Measurements from ENCODE around the gene VSIG2. TPM values are rescaled to one million over a fixed set of nuclear protein-coding genes. Genes with fewer than 3 reads are reported as not detected.

Gene VSIG2
- total and polyA plus RNA-seq, 2 experiments from 2014 or later, result 22.9 to 34.3 TPM

GRCh38 chr11:124746621-124747243 is 5.3 kb downstream of the VSIG2 start:
- H3K27me3 ChIP-seq, result peaks cover 94% of the 10 kb centered on the region
- no peaks in the 10 kb centered on the region for H3K36me3 ChIP-seq (replicated peaks; ENCODE audit: insufficient read depth, low read depth)
- peak overlapping the region; percentile 70 for H3K27ac ChIP-seq
- peak; percentile 90 for DNase-seq (ENCODE audit: low spot score)
- no peaks in the 10 kb centered on the region for H4K20me1 ChIP-seq (ENCODE audit: insufficient read depth, poor library complexity, severe bottlenecking)
- TF ChIP-seq EZH2 (IDR thresholded peaks at IDR 0.05; ENCODE audit: borderline replicate concordance) (no peak), CTCF (IDR thresholded peaks at IDR 0.05; ENCODE audit: poor library complexity) (peak; percentile 60)
- peak overlapping the region; percentile 53 for H3K4me3 ChIP-seq
- H3K79me2 ChIP-seq, result no peaks in the 10 kb centered on the region
- H2AFZ ChIP-seq, result peak overlapping the region; percentile 67
- H3K4me1 ChIP-seq (ENCODE audit: insufficient read depth), result peaks cover 7% of the 10 kb centered on the region
- WGBS (ENCODE audit: low lambda C conversion rate, missing lambda C conversion rate), result 3% methylated on average over 24 of the region's 37 CpGs
- no peaks in the 10 kb centered on the region for H3K9me2 ChIP-seq (replicated peaks; ENCODE audit: insufficient read depth)
- H3K9me3 ChIP-seq (ENCODE audit: low read depth), result no peaks in the 10 kb centered on the region
- peak overlapping the region; percentile 92 for H3K4me2 ChIP-seq

GRCh38 chr11:124745835-124746620 is 6.0 kb downstream of the VSIG2 start:
- Histone ChIP-seq H3K27ac (peak overlapping the region; percentile 70), H3K9me2 (replicated peaks; ENCODE audit: insufficient read depth) (no peaks in the 10 kb centered on the region), H3K4me3 (peak overlapping the region; percentile 53), H2AFZ (peak overlapping the region; percentile 67), H3K9me3 (ENCODE audit: low read depth) (no peaks in the 10 kb centered on the region), H3K4me2 (peak overlapping the region; percentile 92), H3K27me3 (peaks cover 94% of the 10 kb centered on the region), H3K4me1 (ENCODE audit: insufficient read depth) (peaks cover 7% of the 10 kb centered on the region), H3K79me2 (no peaks in the 10 kb centered on the region), H3K36me3 (replicated peaks; ENCODE audit: insufficient read depth, low read depth) (no peaks in the 10 kb centered on the region), H4K20me1 (ENCODE audit: insufficient read depth, poor library complexity, severe bottlenecking) (no peaks in the 10 kb centered on the region)
- TF ChIP-seq EZH2phosphoT487 (IDR thresholded peaks at IDR 0.05; ENCODE audit: low read depth, severe bottlenecking, unreplicated experiment) (no peak), CTCF (IDR thresholded peaks at IDR 0.05; ENCODE audit: poor library complexity) (peak; percentile 25), EZH2 (IDR thresholded peaks at IDR 0.05; ENCODE audit: borderline replicate concordance) (peak; percentile 2)
- peak; percentile 60 for DNase-seq (ENCODE audit: low spot score)
- WGBS (ENCODE audit: low lambda C conversion rate, missing lambda C conversion rate), result 2% methylated on average over 32 of the region's 41 CpGs

- no peaks in the 10 kb centered on the region for H4K20me1 ChIP-seq (ENCODE audit: insufficient read depth, poor library complexity, severe bottlenecking)
- no peaks in the 10 kb centered on the region for H3K9me2 ChIP-seq (replicated peaks; ENCODE audit: insufficient read depth)
- 6% methylated on average over 26 of the region's 44 CpGs for WGBS (ENCODE audit: low lambda C conversion rate, missing lambda C conversion rate)
- peak overlapping the region; percentile 92 for H3K4me2 ChIP-seq
- H3K27me3 ChIP-seq, result peaks cover 94% of the 10 kb centered on the region
- H3K4me3 ChIP-seq, result no peak overlapping the region
- no peak overlapping the region for H3K27ac ChIP-seq
- peak overlapping the region; percentile 67 for H2AFZ ChIP-seq
- no peaks in the 10 kb centered on the region for H3K79me2 ChIP-seq
- H3K9me3 ChIP-seq (ENCODE audit: low read depth), result no peaks in the 10 kb centered on the region
- peaks cover 7% of the 10 kb centered on the region for H3K4me1 ChIP-seq (ENCODE audit: insufficient read depth)
- TF ChIP-seq EZH2phosphoT487 (IDR thresholded peaks at IDR 0.05; ENCODE audit: low read depth, severe bottlenecking, unreplicated experiment) (no peak), EZH2 (IDR thresholded peaks at IDR 0.05; ENCODE audit: borderline replicate concordance) (peak; percentile 67)
- no peak for DNase-seq (ENCODE audit: low spot score)
- no peaks in the 10 kb centered on the region for H3K36me3 ChIP-seq (replicated peaks; ENCODE audit: insufficient read depth, low read depth)
Measured at GRCh38 chr11:124745270-124745834, 6.7 kb downstream of the VSIG2 start.

- H3K79me2 ChIP-seq, result no peaks in the 10 kb centered on the region
- TF ChIP-seq EZH2 (IDR thresholded peaks at IDR 0.05; ENCODE audit: borderline replicate concordance) (no peak), CTCF (IDR thresholded peaks at IDR 0.05; ENCODE audit: poor library complexity) (no peak), EZH2phosphoT487 (IDR thresholded peaks at IDR 0.05; ENCODE audit: low read depth, severe bottlenecking, unreplicated experiment) (no peak)
- H3K27ac ChIP-seq, result no peak overlapping the region
- peaks cover 85% of the 10 kb centered on the region for H3K27me3 ChIP-seq
- no peak overlapping the region for H2AFZ ChIP-seq
- H3K36me3 ChIP-seq (replicated peaks; ENCODE audit: insufficient read depth, low read depth), result no peaks in the 10 kb centered on the region
- H3K9me2 ChIP-seq (replicated peaks; ENCODE audit: insufficient read depth), result no peaks in the 10 kb centered on the region
- no peak overlapping the region for H3K4me2 ChIP-seq
- no peak for DNase-seq (ENCODE audit: low spot score)
- no peaks in the 10 kb centered on the region for H3K4me1 ChIP-seq (ENCODE audit: insufficient read depth)
- no peak overlapping the region for H3K4me3 ChIP-seq
- no peaks in the 10 kb centered on the region for H3K9me3 ChIP-seq (ENCODE audit: low read depth)
- 69% methylated on average over 6 of the region's 6 CpGs for WGBS (ENCODE audit: low lambda C conversion rate, missing lambda C conversion rate)
- H4K20me1 ChIP-seq (ENCODE audit: insufficient read depth, poor library complexity, severe bottlenecking), result no peaks in the 10 kb centered on the region
Measured at GRCh38 chr11:124743050-124743449, 9.0 kb downstream of the VSIG2 start.

Data from hepatocyte (in vitro differentiated cells).